ENCODE data around the gene ANXA10.
"Not testable (repeated sequence)": the region's sequence is repeated elsewhere in the genome, so short reads cannot be mapped to it uniquely, and the experiment has no call there.

The ANXA10 gene

GRCh38 chr4:168092176-168092712 is at the start of gene ANXA10:
Gene ANXA10, plus strand, starts transcription at chr4:168092537. Its CDS starts 164 bp downstream, at chr4:168092701.
- DNase-seq = no peak

- no peak for DNase-seq
These were observed 47.0 kb upstream of the ANXA10 start for GRCh38 chr4:168045354-168045753.

- DNase-seq = no peak
These were observed 42.3 kb upstream of the ANXA10 start for GRCh38 chr4:168050002-168050401.

- no peak for DNase-seq
These were observed 40.8 kb upstream of the ANXA10 start for GRCh38 chr4:168051526-168051925.

GRCh38 chr4:168057412-168057811 is 34.9 kb upstream of the ANXA10 start:
- no peak for DNase-seq

- no peak for DNase-seq
These were observed 33.1 kb upstream of the ANXA10 start for GRCh38 chr4:168059251-168059650.

- DNase-seq = no peak
These were observed 29.3 kb upstream of the ANXA10 start for GRCh38 chr4:168063031-168063430.

GRCh38 chr4:168070903-168071302 is 21.4 kb upstream of the ANXA10 start:
- no peak for DNase-seq

GRCh38 chr4:168071304-168071703 is 21.0 kb upstream of the ANXA10 start:
- no peak for DNase-seq

GRCh38 chr4:168074861-168075260 is 17.5 kb upstream of the ANXA10 start:
- no peak for DNase-seq

- DNase-seq = peak; percentile 35
These were observed 15.2 kb upstream of the ANXA10 start for GRCh38 chr4:168076989-168077725.

GRCh38 chr4:168077726-168078239 is 14.6 kb upstream of the ANXA10 start:
- DNase-seq = no peak

- DNase-seq = no peak
These were observed 10.0 kb upstream of the ANXA10 start for GRCh38 chr4:168082379-168082778.

GRCh38 chr4:168095776-168096406 is 3.6 kb downstream of the ANXA10 start:
- DNase-seq = no peak

GRCh38 chr4:168096407-168096784 is 4.1 kb downstream of the ANXA10 start:
- no peak for DNase-seq

GRCh38 chr4:168097161-168097560 is 4.8 kb downstream of the ANXA10 start:
- DNase-seq = no peak

- no peak for DNase-seq
These were observed 5.9 kb downstream of the ANXA10 start for GRCh38 chr4:168098248-168098717.

- DNase-seq = no peak
These were observed 6.9 kb downstream of the ANXA10 start for GRCh38 chr4:168099195-168099594.

- DNase-seq = no peak
These were observed 8.7 kb downstream of the ANXA10 start for GRCh38 chr4:168101026-168101425.

- no peak for DNase-seq
These were observed 10.1 kb downstream of the ANXA10 start for GRCh38 chr4:168102403-168102802.

GRCh38 chr4:168109527-168109926 is 17.2 kb downstream of the ANXA10 start:
- DNase-seq = no peak

GRCh38 chr4:168113059-168113458 is 20.7 kb downstream of the ANXA10 start:
- not testable (repeated sequence) for DNase-seq

- no peak for DNase-seq
These were observed 25.8 kb downstream of the ANXA10 start for GRCh38 chr4:168118116-168118655.

GRCh38 chr4:168119100-168119499 is 26.8 kb downstream of the ANXA10 start:
- no peak for DNase-seq

Data from stimulated activated CD4-positive, alpha-beta T cell treated with anti-CD3 and anti-CD28 coated beads, Interleukin-1b, Interleukin-23, amount 100 ng/mL, for 48 hours (primary cell).